HG02763 (cell line): Measurements from ENCODE around the gene PITPNC1.
"Not testable (repeated sequence)": the region's sequence is repeated elsewhere in the genome, so short reads cannot be mapped to it uniquely, and the experiment has no call there.

ENCODE experiments used
- ATAC-seq: cut with Tn5 transposase; IDR thresholded peaks from one replicate; pipeline ENCODE4 v1.9.1; 2021; ENCODE audit warnings: mild to moderate bottlenecking, moderate library complexity; ENCODE audit not compliant: unreplicated experiment

PITPNC1 gene

GRCh38 chr17:67430515-67430914 is 53.4 kb downstream of the PITPNC1 start:
- ATAC-seq = not testable (repeated sequence)

- ATAC-seq = no peak
Observed at GRCh38 chr17:67431249-67432015, 54.4 kb downstream of the PITPNC1 start.

GRCh38 chr17:67433248-67433924 is 56.3 kb downstream of the PITPNC1 start:
- ATAC-seq = no peak

- ATAC-seq = no peak
Observed at GRCh38 chr17:67434061-67434525, 57.0 kb downstream of the PITPNC1 start.

GRCh38 chr17:67435122-67435521 is 58.0 kb downstream of the PITPNC1 start:
- no peak for ATAC-seq

GRCh38 chr17:67435786-67436185 is 58.7 kb downstream of the PITPNC1 start:
- ATAC-seq = no peak

- no peak for ATAC-seq
Observed at GRCh38 chr17:67436233-67436632, 59.2 kb downstream of the PITPNC1 start.

- no peak for ATAC-seq
Observed at GRCh38 chr17:67438667-67439066, 61.6 kb downstream of the PITPNC1 start.

- no peak for ATAC-seq
Observed at GRCh38 chr17:67439269-67439668, 62.2 kb downstream of the PITPNC1 start.

GRCh38 chr17:67440277-67441051 is 63.4 kb downstream of the PITPNC1 start:
- ATAC-seq = no peak

- ATAC-seq = no peak
Observed at GRCh38 chr17:67441052-67441895, 64.2 kb downstream of the PITPNC1 start.

- no peak for ATAC-seq
Observed at GRCh38 chr17:67441896-67442219, 64.8 kb downstream of the PITPNC1 start.

GRCh38 chr17:67442787-67443624 is 65.9 kb downstream of the PITPNC1 start:
- ATAC-seq = no peak

GRCh38 chr17:67443931-67444595 is 67.0 kb downstream of the PITPNC1 start:
- ATAC-seq = no peak

- ATAC-seq = no peak
Observed at GRCh38 chr17:67448449-67448848, 71.4 kb downstream of the PITPNC1 start.

- ATAC-seq = no peak
Observed at GRCh38 chr17:67449065-67449464, 72.0 kb downstream of the PITPNC1 start.

GRCh38 chr17:67449845-67450755 is 73.0 kb downstream of the PITPNC1 start:
- no peak for ATAC-seq
